Astrocyte (in vitro differentiated cells and primary cell): ENCODE results near the gene TAF4. TPM values are rescaled to one million over a fixed set of nuclear protein-coding genes. Genes with fewer than 3 reads are reported as not detected.

Experiments used
- DNase-seq: peaks from one replicate; pipeline ENCODE4 v3.0.0-alpha.2; 2010; ENCODE audit warnings: low read depth
- FAIRE-seq: peaks from 2 replicates; lab custom pipeline; 2011; peaks lifted over from hg19 to GRCh38; lab: Jason Lieb, UNC
- H2AFZ ChIP-seq: 2 replicates; pipeline ENCODE4 v1.6.0; 2012; ENCODE audit warnings: low read depth, low read length, inconsistent platforms
- H3K27ac ChIP-seq: 2 replicates; pipeline ENCODE4 v1.5.1; 2011; ENCODE audit warnings: low read depth, low read length, inconsistent platforms
- H3K27me3 ChIP-seq: 2 replicates; pipeline ENCODE4 v1.6.0; 2011; ENCODE audit warnings: low read length, inconsistent platforms; ENCODE audit not compliant: insufficient read depth
- H3K36me3 ChIP-seq: 2 replicates; pipeline ENCODE4 v1.5.1; 2011; ENCODE audit warnings: low read length, inconsistent platforms; ENCODE audit not compliant: insufficient read depth
- H3K4me1 ChIP-seq: 2 replicates; pipeline ENCODE4 v1.5.1; 2011; ENCODE audit warnings: low read length, inconsistent platforms; ENCODE audit not compliant: insufficient read depth
- H3K4me2 ChIP-seq: 2 replicates; pipeline ENCODE4 v1.6.0; 2012; ENCODE audit warnings: low read length, inconsistent platforms
- H3K4me3 ChIP-seq: 2 replicates; pipeline ENCODE4 v1.5.1; 2011; ENCODE audit warnings: low read depth, mild to moderate bottlenecking, low read length, inconsistent platforms; ENCODE audit not compliant: insufficient read depth
- H3K79me2 ChIP-seq: 2 replicates; pipeline ENCODE4 v1.6.0; 2012; ENCODE audit warnings: mild to moderate bottlenecking, low read length, inconsistent platforms; ENCODE audit not compliant: insufficient read depth
- H3K9ac ChIP-seq: 2 replicates; pipeline ENCODE4 v1.6.0; 2012; ENCODE audit warnings: mild to moderate bottlenecking, low read length, inconsistent platforms
- H3K9me3 ChIP-seq: 2 replicates; pipeline ENCODE4 v1.5.1; 2012; ENCODE audit warnings: low read depth, mild to moderate bottlenecking, low read length, inconsistent platforms; ENCODE audit not compliant: insufficient read depth
- H4K20me1 ChIP-seq: 2 replicates; pipeline ENCODE4 v1.6.0; 2012; ENCODE audit warnings: low read length, inconsistent platforms; ENCODE audit not compliant: insufficient read depth
- H3K27ac Mint-ChIP-seq: one replicate; pipeline ENCODE4 v1.8.0; 2021; ENCODE audit warnings: mild to moderate bottlenecking, mixed read lengths; ENCODE audit not compliant: unreplicated experiment
- H3K27me3 Mint-ChIP-seq: one replicate; pipeline ENCODE4 v1.8.0; 2021; ENCODE audit warnings: low read depth, mixed read lengths; ENCODE audit not compliant: unreplicated experiment
- H3K36me3 Mint-ChIP-seq: one replicate; pipeline ENCODE4 v1.8.0; 2021; ENCODE audit warnings: low read depth, mixed read lengths; ENCODE audit not compliant: unreplicated experiment
- H3K4me1 Mint-ChIP-seq: one replicate; pipeline ENCODE4 v1.8.0; 2021; ENCODE audit warnings: low read depth, mixed read lengths; ENCODE audit not compliant: unreplicated experiment
- H3K4me3 Mint-ChIP-seq: one replicate; pipeline ENCODE4 v1.8.0; 2021; ENCODE audit warnings: mild to moderate bottlenecking, moderate library complexity, mixed read lengths; ENCODE audit not compliant: unreplicated experiment
- H3K9me3 Mint-ChIP-seq: one replicate; pipeline ENCODE4 v1.8.0; 2021; ENCODE audit warnings: mild to moderate bottlenecking, mixed read lengths; ENCODE audit not compliant: unreplicated experiment
- EZH2 ChIP-seq: IDR thresholded peaks from 2 replicates; pipeline ENCODE4 v1.6.1; 2012; ENCODE audit warnings: mild to moderate bottlenecking, low read length, inconsistent platforms; ENCODE audit not compliant: insufficient read depth
- total RNA-seq: library from RNA; stranded (reverse); gene quantifications from 2 replicates; pipeline ENCODE4 v1.2.1, GENCODE V29; 2021
- TF ChIP-seq, protein P1 (sequence below): IDR thresholded peaks from 2 replicates; pipeline ENCODE4 v1.5.1; 2011; ENCODE audit warnings: low read depth, mild to moderate bottlenecking, inconsistent platforms, low read length, moderate library complexity; ENCODE audit not compliant: insufficient read depth

The TAF4 gene
- total RNA-seq, 1 donor from 2014 or later: 11.8 TPM

DNA sequence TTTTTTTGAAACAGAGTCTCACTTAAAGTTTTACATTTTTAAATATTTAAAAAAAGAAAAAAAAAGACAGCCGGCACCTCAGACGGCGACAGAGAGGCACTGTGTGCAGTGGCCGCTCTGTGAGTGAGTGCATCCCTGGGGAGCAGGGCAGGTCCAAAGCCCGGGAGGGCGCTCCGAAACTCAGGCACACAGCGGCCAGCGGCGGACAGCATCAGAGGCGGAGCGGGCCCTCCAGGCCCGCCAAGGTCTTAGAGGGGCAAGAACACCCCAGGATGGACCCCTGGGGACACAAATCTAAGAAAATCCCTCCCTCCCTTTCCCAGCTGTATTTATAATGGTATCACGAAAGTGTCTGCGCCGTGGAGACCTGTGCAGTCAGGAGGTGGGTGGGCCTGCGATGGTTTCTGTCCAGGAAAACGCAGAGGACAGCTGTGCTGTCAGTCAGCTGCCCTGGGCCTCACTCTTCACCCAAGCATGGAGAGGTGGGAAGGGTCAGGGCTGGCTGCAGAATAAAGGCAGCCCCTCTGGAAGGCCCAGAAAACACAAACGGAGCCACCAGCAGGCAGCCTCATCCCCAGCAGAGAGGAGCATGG is 43.8 kb downstream of the TAF4 start:
- H3K4me2 ChIP-seq: no peak overlapping the region
- Mint-ChIP-seq H3K4me1 (peaks cover 7% of the 10 kb centered on the region), H3K9me3 (no peaks in the 10 kb centered on the region), H3K27me3 (no peaks in the 10 kb centered on the region), H3K36me3 (peaks cover 2% of the 10 kb centered on the region), H3K4me3 (no peak overlapping the region), H3K27ac (peak overlapping the region; percentile 34)
- no peaks in the 10 kb centered on the region for H3K36me3 ChIP-seq
- peaks cover 6% of the 10 kb centered on the region for H3K4me1 ChIP-seq
- peaks cover 87% of the 10 kb centered on the region for H3K79me2 ChIP-seq
- no peak for TF ChIP-seq EZH2
- TF ChIP-seq, protein P1, sequence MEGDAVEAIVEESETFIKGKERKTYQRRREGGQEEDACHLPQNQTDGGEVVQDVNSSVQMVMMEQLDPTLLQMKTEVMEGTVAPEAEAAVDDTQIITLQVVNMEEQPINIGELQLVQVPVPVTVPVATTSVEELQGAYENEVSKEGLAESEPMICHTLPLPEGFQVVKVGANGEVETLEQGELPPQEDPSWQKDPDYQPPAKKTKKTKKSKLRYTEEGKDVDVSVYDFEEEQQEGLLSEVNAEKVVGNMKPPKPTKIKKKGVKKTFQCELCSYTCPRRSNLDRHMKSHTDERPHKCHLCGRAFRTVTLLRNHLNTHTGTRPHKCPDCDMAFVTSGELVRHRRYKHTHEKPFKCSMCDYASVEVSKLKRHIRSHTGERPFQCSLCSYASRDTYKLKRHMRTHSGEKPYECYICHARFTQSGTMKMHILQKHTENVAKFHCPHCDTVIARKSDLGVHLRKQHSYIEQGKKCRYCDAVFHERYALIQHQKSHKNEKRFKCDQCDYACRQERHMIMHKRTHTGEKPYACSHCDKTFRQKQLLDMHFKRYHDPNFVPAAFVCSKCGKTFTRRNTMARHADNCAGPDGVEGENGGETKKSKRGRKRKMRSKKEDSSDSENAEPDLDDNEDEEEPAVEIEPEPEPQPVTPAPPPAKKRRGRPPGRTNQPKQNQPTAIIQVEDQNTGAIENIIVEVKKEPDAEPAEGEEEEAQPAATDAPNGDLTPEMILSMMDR: no peak
- FAIRE-seq (no peak), DNase-seq (no peak)
- H2AFZ ChIP-seq: no peak overlapping the region
- H3K9me3 ChIP-seq: no peaks in the 10 kb centered on the region
- H3K27me3 ChIP-seq: no peaks in the 10 kb centered on the region
- peaks cover 92% of the 10 kb centered on the region for H4K20me1 ChIP-seq
- H3K4me3 ChIP-seq: no peak overlapping the region
- no peak overlapping the region for H3K9ac ChIP-seq
- no peak overlapping the region for H3K27ac ChIP-seq

DNA sequence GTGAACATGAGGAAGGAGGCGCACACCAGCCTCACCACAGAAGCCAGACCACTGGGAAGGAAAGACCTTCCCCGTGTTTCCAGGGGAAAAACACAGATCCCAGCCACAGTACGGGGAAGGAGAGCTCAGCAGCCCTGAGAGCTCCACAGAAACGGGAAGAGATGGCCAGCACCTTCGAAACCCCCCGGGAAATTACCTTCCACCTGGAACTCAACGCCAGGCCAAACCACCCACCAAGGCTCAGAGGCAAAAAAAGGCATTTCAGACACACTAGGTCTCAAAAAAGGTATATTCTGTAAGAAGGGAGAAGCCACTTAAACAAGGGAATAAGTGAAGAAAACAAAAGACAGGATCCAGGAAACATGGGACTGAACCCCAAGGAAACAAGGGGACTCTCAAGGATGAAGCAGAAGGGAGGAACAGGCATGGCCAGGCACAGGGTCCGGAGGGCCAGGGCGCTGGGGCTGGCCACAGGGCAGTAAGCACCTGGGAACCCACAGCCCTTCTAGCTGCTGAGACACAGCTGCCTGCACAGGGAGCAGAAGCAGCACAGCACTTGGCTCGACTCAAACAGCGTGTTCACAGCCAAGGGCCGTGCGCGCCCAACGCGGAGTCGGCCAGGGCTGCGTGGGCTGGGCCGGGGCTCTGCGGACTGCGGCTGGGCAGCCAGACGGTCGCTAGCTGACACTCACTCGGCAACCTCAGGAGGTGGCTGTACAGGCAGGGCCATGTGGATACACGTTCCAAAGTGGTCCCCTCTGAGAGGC is 44.6 kb downstream of the TAF4 start:
- DNase-seq (peak; percentile 38), FAIRE-seq (no peak)
- Histone ChIP-seq H3K9ac (no peak overlapping the region), H2AFZ (no peak overlapping the region), H3K4me2 (no peak overlapping the region), H3K9me3 (no peaks in the 10 kb centered on the region), H3K4me1 (peaks cover 4% of the 10 kb centered on the region), H3K27ac (no peak overlapping the region), H3K79me2 (peaks cover 79% of the 10 kb centered on the region), H3K27me3 (no peaks in the 10 kb centered on the region), H4K20me1 (peaks cover 91% of the 10 kb centered on the region), H3K4me3 (no peak overlapping the region), H3K36me3 (no peaks in the 10 kb centered on the region)
- Mint-ChIP-seq H3K27me3 (no peaks in the 10 kb centered on the region), H3K4me3 (no peak overlapping the region), H3K4me1 (peaks cover 3% of the 10 kb centered on the region), H3K36me3 (no peaks in the 10 kb centered on the region), H3K9me3 (no peaks in the 10 kb centered on the region), H3K27ac (no peak overlapping the region)
- TF ChIP-seq, protein P1: no peak
- no peak for TF ChIP-seq EZH2
